Measurements from ENCODE around the gene TLL1. TPM values are rescaled to one million over a fixed set of nuclear protein-coding genes. Genes with fewer than 3 reads are reported as not detected.

The TLL1 gene
- total and polyA plus RNA-seq, 10 donors: 0.07 to 1.1 (median 0.21) TPM

DNA sequence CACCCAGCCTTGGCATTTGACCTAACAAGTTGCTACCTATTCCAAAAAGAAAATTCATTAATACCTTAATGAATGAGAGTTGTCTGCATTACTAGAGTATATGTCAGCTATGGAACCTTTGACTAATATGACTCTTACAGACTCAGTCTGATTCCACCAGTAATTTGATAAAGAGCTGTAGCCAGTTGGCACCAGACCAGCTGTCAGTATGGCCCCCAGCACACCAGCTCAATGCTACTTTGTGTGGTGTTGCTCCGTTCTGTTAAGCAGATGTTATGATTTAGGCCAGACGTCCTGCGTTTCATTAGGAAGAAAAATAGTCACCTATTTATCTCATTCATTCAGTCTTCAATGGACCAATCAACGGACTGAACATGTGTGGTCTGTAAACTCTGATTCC lies 215.5 kb downstream of the TLL1 start:
- TF ChIP-seq POLR2A (IDR thresholded peaks at IDR 0.05): no peak
- no peak for TF ChIP-seq CTCF (IDR thresholded peaks at IDR 0.05 in 8 of 11, conservative IDR thresholded peaks at IDR 0.05 in 3 of 11)
- no peak for TF ChIP-seq POLR2AphosphoS5 (IDR thresholded peaks at IDR 0.05)
- Histone ChIP-seq H3K4me3 (no peak overlapping the region), H3K27ac (no peak overlapping the region), H3K4me1 (no peaks in the 10 kb centered on the region), H3K36me3 (no peaks in the 10 kb centered on the region), H3K9me3 (no peaks in the 10 kb centered on the region), H3K27me3 (replicated peaks in 1 of 7) (no peaks in the 10 kb centered on the region)
- no peak for DNase-seq
- WGBS, 5 donors: 60 to 67% (median 66%) methylated on average over 4 of the region's 4 CpGs
- intact Hi-C loops (cut with DNase I; ENCODE audit: low total_unique reads): no loop called here

DNA sequence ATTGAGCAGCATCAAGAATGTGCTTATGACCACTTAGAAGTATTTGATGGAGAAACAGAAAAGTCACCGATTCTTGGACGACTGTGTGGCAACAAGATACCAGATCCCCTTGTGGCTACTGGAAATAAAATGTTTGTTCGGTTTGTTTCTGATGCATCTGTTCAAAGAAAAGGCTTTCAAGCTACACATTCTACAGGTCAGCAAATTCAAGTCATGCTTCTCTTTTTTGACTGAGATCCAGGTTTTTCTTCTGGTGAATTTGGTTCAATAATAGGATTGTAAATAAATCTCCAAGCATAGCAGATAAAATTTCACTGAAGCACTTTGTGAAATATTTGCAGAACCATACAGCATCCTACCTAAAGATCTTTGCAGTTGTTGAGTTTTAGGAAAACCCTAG lies 218.1 kb downstream of the TLL1 start:
- H3K9me3 ChIP-seq: no peaks in the 10 kb centered on the region
- no peak for TF ChIP-seq CTCF (IDR thresholded peaks at IDR 0.05 in 8 of 11, conservative IDR thresholded peaks at IDR 0.05 in 3 of 11)
- TF ChIP-seq POLR2A (IDR thresholded peaks at IDR 0.05): no peak
- TF ChIP-seq POLR2AphosphoS5 (IDR thresholded peaks at IDR 0.05): no peak
- intact Hi-C loops (cut with DNase I; ENCODE audit: low total_unique reads): loop anchor here (5.0 to 10.0 kb wide), 2 partner anchors 554 to 596 kb away; no protein-coding TSS in a partner anchor
- H3K36me3 ChIP-seq: no peaks in the 10 kb centered on the region
- no peak overlapping the region for H3K4me3 ChIP-seq
- H3K4me1 ChIP-seq: no peaks in the 10 kb centered on the region
- H3K27ac ChIP-seq: no peak overlapping the region
- no peak for DNase-seq
- 77 to 92% (median 83%) methylated on average over 3 of the region's 3 CpGs for WGBS, 5 donors
- no peaks in the 10 kb centered on the region for H3K27me3 ChIP-seq (replicated peaks in 1 of 7)

DNA sequence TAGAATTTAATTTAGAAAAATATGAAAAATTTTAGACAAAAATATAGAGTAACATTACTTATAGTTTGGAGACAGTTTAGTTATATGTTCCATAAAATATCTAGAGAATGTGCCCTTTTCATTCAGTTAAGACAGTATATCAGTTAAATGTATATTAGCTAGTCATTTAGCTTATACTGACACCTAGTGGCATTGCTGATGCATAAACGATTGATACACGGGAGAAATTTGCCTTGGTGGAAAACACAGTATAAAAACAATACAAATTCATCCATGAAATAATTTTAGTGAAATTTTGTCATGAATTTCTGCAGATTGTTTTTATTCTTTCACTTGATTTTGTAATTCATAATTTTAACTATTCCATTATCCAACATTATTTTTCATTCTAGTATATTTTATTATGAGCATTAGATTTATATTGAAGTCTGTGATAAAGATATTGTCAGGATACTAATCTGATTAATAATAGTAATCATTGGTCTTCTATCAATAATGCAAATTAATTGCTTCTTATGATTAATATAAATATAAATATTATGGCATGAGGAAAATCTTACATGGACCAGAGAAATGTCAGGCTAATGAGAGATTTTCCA lies 219.0 kb downstream of the TLL1 start:
- H3K4me3 ChIP-seq: no peak overlapping the region
- TF ChIP-seq POLR2A (IDR thresholded peaks at IDR 0.05) (no peak), CTCF (IDR thresholded peaks at IDR 0.05 in 8 of 11, conservative IDR thresholded peaks at IDR 0.05 in 3 of 11) (peak in 9 of 11 experiments; percentile 10 to 65 (median 63)), POLR2AphosphoS5 (IDR thresholded peaks at IDR 0.05) (no peak)
- intact Hi-C loops (cut with DNase I; ENCODE audit: low total_unique reads): loop anchor here (5.0 to 10.0 kb wide), 2 partner anchors 555 to 597 kb away; no protein-coding TSS in a partner anchor
- 0% methylated on average over 2 of the region's 2 CpGs for WGBS, 5 donors
- no peaks in the 10 kb centered on the region for H3K4me1 ChIP-seq
- no peak overlapping the region for H3K27ac ChIP-seq
- no peaks in the 10 kb centered on the region for H3K36me3 ChIP-seq
- H3K27me3 ChIP-seq (replicated peaks in 1 of 7): no peaks in the 10 kb centered on the region
- no peak for DNase-seq
- H3K9me3 ChIP-seq: no peaks in the 10 kb centered on the region

- no peak for DNase-seq
- Histone ChIP-seq H3K9me3 (no peaks in the 10 kb centered on the region), H3K36me3 (no peaks in the 10 kb centered on the region), H3K27ac (no peak overlapping the region), H3K4me3 (no peak overlapping the region), H3K4me1 (no peaks in the 10 kb centered on the region), H3K27me3 (replicated peaks in 1 of 7) (no peaks in the 10 kb centered on the region)
- intact Hi-C loops (cut with DNase I; ENCODE audit: low total_unique reads): loop anchor here (5.0 to 10.0 kb wide), 2 partner anchors 556 to 598 kb away; no protein-coding TSS in a partner anchor
- TF ChIP-seq CTCF (IDR thresholded peaks at IDR 0.05 in 8 of 11, conservative IDR thresholded peaks at IDR 0.05 in 3 of 11) (no peak), POLR2A (IDR thresholded peaks at IDR 0.05) (no peak), POLR2AphosphoS5 (IDR thresholded peaks at IDR 0.05) (no peak)
- WGBS, 5 donors: 73 to 77% (median 73%) methylated on average over 7 of the region's 7 CpGs
Measured at GRCh38 chr4:166092797-166093290, 219.8 kb downstream of the TLL1 start.

All from spleen (tissue), 11 donors.